ENCODE measurements around the gene USHBP1. TPM values are rescaled to one million over a fixed set of nuclear protein-coding genes. Genes with fewer than 3 reads are reported as not detected.

USHBP1 gene
- total RNA-seq, 1 experiment from 2014 or later, result 0.15 TPM

- peak; percentile 65 for ATAC-seq
- no peaks in the 10 kb centered on the region for H3K9me2 ChIP-seq (ENCODE audit: insufficient read depth)
- peak within 1 kb of the TSS; percentile 92 for H3K27ac ChIP-seq (ENCODE audit: low read depth, low read length)
- TF ChIP-seq RAD21 (IDR thresholded peaks at IDR 0.05; ENCODE audit: low read depth) (peak; percentile 93), ATF3 (IDR thresholded peaks at IDR 0.05) (no peak), REST (IDR thresholded peaks at IDR 0.05; ENCODE audit: low read depth) (no peak), MAX (IDR thresholded peaks at IDR 0.05) (peak; percentile 90), CEBPB (IDR thresholded peaks at IDR 0.05; ENCODE audit: low read depth) (no peak), ZBTB33 (IDR thresholded peaks at IDR 0.05; ENCODE audit: extremely low read depth, insufficient replicate concordance, low read length) (no peak), TCF7L2 (IDR thresholded peaks at IDR 0.05; ENCODE audit: borderline replicate concordance, extremely low read depth, insufficient read depth, insufficient read length) (peak; percentile 78), POLR2A (IDR thresholded peaks at IDR 0.05; ENCODE audit: borderline replicate concordance, extremely low read depth, insufficient read depth, insufficient read length) (peak; percentile 51), POLR2AphosphoS5 (IDR thresholded peaks at IDR 0.05; ENCODE audit: low read depth, low read length) (peak; percentile 77), SP1 (IDR thresholded peaks at IDR 0.05; ENCODE audit: low read depth) (peak; percentile 90), ELF1 (IDR thresholded peaks at IDR 0.05; ENCODE audit: borderline replicate concordance, low read depth) (no peak; the same call in 1 of the 2 replicates), ZFX (IDR thresholded peaks at IDR 0.05) (peak; percentile 91), SIN3A (IDR thresholded peaks at IDR 0.05; ENCODE audit: low read depth) (peak; percentile 96), ZNF274 (IDR thresholded peaks at IDR 0.05; ENCODE audit: low read depth, low read length) (no peak), EZH2 (IDR thresholded peaks at IDR 0.05) (no peak), EGR1 (IDR thresholded peaks at IDR 0.05; ENCODE audit: low read depth) (0 out of 2 replicates have a peak, but pooled peaks have one; percentile 50), FOSL1 (IDR thresholded peaks at IDR 0.05; ENCODE audit: low read depth) (no peak), JUND (IDR thresholded peaks at IDR 0.05) (no peak; the same call in 1 of the 2 replicates), SRF (IDR thresholded peaks at IDR 0.05; ENCODE audit: low read depth) (no peak), CBX3 (IDR thresholded peaks at IDR 0.05; ENCODE audit: low read depth) (peak; percentile 93), YY1 (IDR thresholded peaks at IDR 0.05; ENCODE audit: extremely low read depth, insufficient replicate concordance, low read depth, low read length) (peak; percentile 67), EZH2phosphoT487 (IDR thresholded peaks at IDR 0.05; ENCODE audit: borderline replicate concordance) (no peak)
These were observed 41.2 kb upstream of the USHBP1 start, which contains the start of gene MRPL34 for GRCh38 chr19:17305517-17306284. Gene MRPL34 (plus strand): TSS chr19:17305872. CDS start chr19:17305893, 21 bp downstream.

More at GRCh38 chr19:17305517-17306284, 41.2 kb upstream of the USHBP1 start, which contains the start of gene MRPL34:
- Histone ChIP-seq H3K4me2 (ENCODE audit: low read length) (peak within 1 kb of the TSS; percentile 97), H4K20me1 (ENCODE audit: insufficient read depth) (no peaks in the 10 kb centered on the region), H3K27me3 (ENCODE audit: insufficient read depth, low read length) (no peaks in the 10 kb centered on the region), H2AFZ (ENCODE audit: low read depth, low read length, poor library complexity, severe bottlenecking) (no peak within 1 kb of the TSS), H3K9ac (ENCODE audit: low read length) (peak within 1 kb of the TSS; percentile 96), H3K9me3 (ENCODE audit: control insufficient read depth in 1 of 2, insufficient read depth in 1 of 2, low read depth in 1 of 2, low read length in 2 of 2) (no peaks in the 10 kb centered on the region), H3K36me3 (ENCODE audit: control insufficient read depth in 1 of 2, insufficient read depth in 2 of 2, low read length in 2 of 2) (no peaks in the 10 kb centered on the region), H3K4me3 (replicated peaks in 1 of 2; ENCODE audit: low read depth in 1 of 2, low read length in 2 of 2) (peak within 1 kb of the TSS; percentile 81 to 85), H3K79me2 (ENCODE audit: insufficient read depth, low read length) (peaks cover 26% of the 10 kb centered on the region), H3K4me1 (ENCODE audit: control insufficient read depth in 1 of 2, insufficient read depth in 2 of 2, low read length in 2 of 2) (peaks cover 40 to 66% of the 10 kb centered on the region in 2 experiments)
- ChIA-PET RAD21 (ENCODE audit: low non-redundant PET in 1 of 2, low total read pairs in 2 of 2, uncharacterized antibody in 2 of 2, unreplicated experiment in 2 of 2) (interaction anchor here (0.6 to 1.1 kb wide), 5 partner anchors 10 to 80 kb away, joined by 3 to 7 read pairs (median 3); no protein-coding TSS in a partner anchor), POLR2A (interaction anchor here (0.6 to 3.1 kb wide), 10 partner anchors 8 to 944 kb away, joined by 3 to 22 read pairs (median 4); partner anchors contain the start of gene B3GNT3), CTCF (interaction anchor here (0.5 to 2.1 kb wide), 15 partner anchors 9 to 591 kb away, joined by 3 to 33 read pairs (median 4); no protein-coding TSS in a partner anchor)
- DNase-seq (ENCODE audit: low read depth, low spot score), result peak; percentile 99
- intact Hi-C loops (cut with micrococcal nuclease), result no loop called here
- TSS peak; percentile 30 for BruUV-seq (replicated peaks)

All from HCT116 (cell line).